Measurements from ENCODE around the gene CHD5. TPM values are rescaled to one million over a fixed set of nuclear protein-coding genes. Genes with fewer than 3 reads are reported as not detected.
"Not testable (repeated sequence)": the region's sequence is repeated elsewhere in the genome, so short reads cannot be mapped to it uniquely, and the experiment has no call there.

The CHD5 gene
- total and polyA plus RNA-seq, 7 experiments from 2014 or later = 0.14 to 2.8 (median 0.37) TPM; not detected in 2

- POLR2A ChIA-PET = no interaction called here
- Mint-ChIP-seq H3K4me1 (peaks cover 0 to 8% (median 3%) of the 10 kb centered on the region in 7 donors), H3K36me3 (peaks cover 0 to 2% (median 0%) of the 10 kb centered on the region in 5 donors), H3K9me3 (no peaks in the 10 kb centered on the region), H3K4me3 (no peak overlapping the region), H3K27me3 (no peaks in the 10 kb centered on the region), H3K27ac (no peak overlapping the region)
- no peak for DNase-seq
- no peak overlapping the region for H3K4me3 ChIP-seq (ENCODE audit: low read length)
- no peaks in the 10 kb centered on the region for H3K27me3 ChIP-seq (ENCODE audit: control insufficient read depth in 2 of 2, insufficient read depth in 2 of 2, low read length in 2 of 2)
- peaks cover 0 to 87% (median 7%) of the 10 kb centered on the region in 3 experiments for H3K36me3 ChIP-seq (ENCODE audit: control insufficient read depth in 2 of 3, insufficient read depth in 3 of 3, low read length in 3 of 3)
- H3K9me3 ChIP-seq (ENCODE audit: control insufficient read depth in 2 of 3, low read length in 3 of 3) = no peaks in the 10 kb centered on the region
- ATAC-seq = no peak
- no peak overlapping the region for H3K27ac ChIP-seq (ENCODE audit: low read depth, low read length)
- no peaks in the 10 kb centered on the region for H3K4me1 ChIP-seq (ENCODE audit: control insufficient read depth in 2 of 2, insufficient read depth in 2 of 2, low read length in 2 of 2)
- CTCF ChIA-PET = no interaction called here
- intact Hi-C loops (cut with micrococcal nuclease) = no loop called here
These were observed 110.5 kb downstream of the CHD5 start for GRCh38 chr1:6069573-6069972.

- H3K27me3 ChIP-seq (ENCODE audit: control insufficient read depth in 2 of 2, insufficient read depth in 2 of 2, low read length in 2 of 2) = no peaks in the 10 kb centered on the region
- ATAC-seq = no peak
- intact Hi-C loops (cut with micrococcal nuclease) = no loop called here
- H3K4me3 ChIP-seq (ENCODE audit: low read length) = no peak overlapping the region
- H3K27ac Mint-ChIP-seq = peak overlapping the region in 1 of 9 donors; percentile 9
- POLR2A ChIA-PET = no interaction called here
- no peak overlapping the region for H3K4me3 Mint-ChIP-seq
- H3K36me3 ChIP-seq (ENCODE audit: control insufficient read depth in 2 of 3, insufficient read depth in 3 of 3, low read length in 3 of 3) = peaks cover 0 to 86% (median 7%) of the 10 kb centered on the region in 3 experiments
- no peaks in the 10 kb centered on the region for H3K9me3 Mint-ChIP-seq
- peaks cover 0 to 2% (median 0%) of the 10 kb centered on the region in 5 donors for H3K36me3 Mint-ChIP-seq
- no peaks in the 10 kb centered on the region for H3K9me3 ChIP-seq (ENCODE audit: control insufficient read depth in 2 of 3, low read length in 3 of 3)
- H3K27me3 Mint-ChIP-seq = no peaks in the 10 kb centered on the region
- H3K27ac ChIP-seq (ENCODE audit: low read depth, low read length) = no peak overlapping the region
- CTCF ChIA-PET = no interaction called here
- peaks cover 0 to 8% (median 4%) of the 10 kb centered on the region in 7 donors for H3K4me1 Mint-ChIP-seq
- DNase-seq = no peak
- no peaks in the 10 kb centered on the region for H3K4me1 ChIP-seq (ENCODE audit: control insufficient read depth in 2 of 2, insufficient read depth in 2 of 2, low read length in 2 of 2)
These were observed 111.2 kb downstream of the CHD5 start for GRCh38 chr1:6068932-6069331.

- no peak overlapping the region for H3K4me3 ChIP-seq (ENCODE audit: low read length)
- no peaks in the 10 kb centered on the region for H3K9me3 Mint-ChIP-seq
- H3K27ac ChIP-seq (ENCODE audit: low read depth, low read length) = no peak overlapping the region
- H3K4me3 Mint-ChIP-seq = no peak overlapping the region
- ChIA-PET POLR2A (no interaction called here), CTCF (no interaction called here)
- peaks cover 0 to 6% (median 0%) of the 10 kb centered on the region in 5 donors for H3K36me3 Mint-ChIP-seq
- DNase-seq (no peak), ATAC-seq (no peak)
- intact Hi-C loops (cut with micrococcal nuclease) = no loop called here
- no peaks in the 10 kb centered on the region for H3K9me3 ChIP-seq (ENCODE audit: control insufficient read depth in 2 of 3, low read length in 3 of 3)
- no peaks in the 10 kb centered on the region for H3K4me1 ChIP-seq (ENCODE audit: control insufficient read depth in 2 of 2, insufficient read depth in 2 of 2, low read length in 2 of 2)
- H3K36me3 ChIP-seq (ENCODE audit: control insufficient read depth in 2 of 3, insufficient read depth in 3 of 3, low read length in 3 of 3) = peaks cover 0 to 81% (median under 1%) of the 10 kb centered on the region in 3 experiments
- peaks cover 0 to 13% (median 8%) of the 10 kb centered on the region in 7 donors for H3K4me1 Mint-ChIP-seq
- no peak overlapping the region for H3K27ac Mint-ChIP-seq
- H3K27me3 Mint-ChIP-seq = no peaks in the 10 kb centered on the region
- H3K27me3 ChIP-seq (ENCODE audit: control insufficient read depth in 2 of 2, insufficient read depth in 2 of 2, low read length in 2 of 2) = no peaks in the 10 kb centered on the region
These were observed 112.0 kb downstream of the CHD5 start for GRCh38 chr1:6068073-6068472.

DNA sequence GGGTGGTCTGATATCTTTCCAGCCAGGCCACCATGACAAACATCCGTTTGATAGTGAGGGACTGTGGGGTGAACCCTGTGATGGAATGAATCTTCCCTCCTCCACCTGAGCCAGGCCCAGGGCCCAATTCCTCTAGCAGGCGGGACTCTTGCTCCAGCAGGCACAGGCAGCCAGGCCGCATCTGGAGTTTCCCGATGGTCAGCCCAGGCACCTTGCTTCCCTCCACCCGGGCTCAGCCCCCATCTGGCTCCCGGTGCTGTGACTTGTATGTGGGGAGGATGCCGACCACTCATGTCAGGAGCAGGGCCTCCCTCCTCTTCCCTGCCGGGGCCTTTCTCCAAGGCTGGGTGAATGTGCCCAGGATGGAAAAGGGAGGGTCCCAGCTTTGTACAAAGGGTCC lies 113.4 kb downstream of the CHD5 start:
- H3K4me3 Mint-ChIP-seq = no peak overlapping the region
- ATAC-seq = no peak
- Histone ChIP-seq H3K4me1 (ENCODE audit: control insufficient read depth in 2 of 2, insufficient read depth in 2 of 2, low read length in 2 of 2) (no peaks in the 10 kb centered on the region), H3K36me3 (ENCODE audit: control insufficient read depth in 2 of 3, insufficient read depth in 3 of 3, low read length in 3 of 3) (peaks cover 0 to 67% (median 0%) of the 10 kb centered on the region in 3 experiments), H3K9me3 (ENCODE audit: control insufficient read depth in 2 of 3, low read length in 3 of 3) (no peaks in the 10 kb centered on the region), H3K27me3 (ENCODE audit: control insufficient read depth in 2 of 2, insufficient read depth in 2 of 2, low read length in 2 of 2) (no peaks in the 10 kb centered on the region), H3K4me3 (ENCODE audit: low read length) (no peak overlapping the region), H3K27ac (ENCODE audit: low read depth, low read length) (no peak overlapping the region)
- H3K36me3 Mint-ChIP-seq = peaks cover 0 to 5% (median 0%) of the 10 kb centered on the region in 5 donors
- no peak overlapping the region for H3K27ac Mint-ChIP-seq
- no peaks in the 10 kb centered on the region for H3K27me3 Mint-ChIP-seq
- CTCF ChIA-PET = interaction anchor here (0.6 kb wide), 1 partner anchor 598 kb away, joined by 3 read pairs; no protein-coding TSS in a partner anchor
- POLR2A ChIA-PET = no interaction called here
- H3K4me1 Mint-ChIP-seq = peaks cover 0 to 15% (median 8%) of the 10 kb centered on the region in 7 donors
- DNase-seq = no peak
- H3K9me3 Mint-ChIP-seq = no peaks in the 10 kb centered on the region
- intact Hi-C loops (cut with micrococcal nuclease) = no loop called here

DNA sequence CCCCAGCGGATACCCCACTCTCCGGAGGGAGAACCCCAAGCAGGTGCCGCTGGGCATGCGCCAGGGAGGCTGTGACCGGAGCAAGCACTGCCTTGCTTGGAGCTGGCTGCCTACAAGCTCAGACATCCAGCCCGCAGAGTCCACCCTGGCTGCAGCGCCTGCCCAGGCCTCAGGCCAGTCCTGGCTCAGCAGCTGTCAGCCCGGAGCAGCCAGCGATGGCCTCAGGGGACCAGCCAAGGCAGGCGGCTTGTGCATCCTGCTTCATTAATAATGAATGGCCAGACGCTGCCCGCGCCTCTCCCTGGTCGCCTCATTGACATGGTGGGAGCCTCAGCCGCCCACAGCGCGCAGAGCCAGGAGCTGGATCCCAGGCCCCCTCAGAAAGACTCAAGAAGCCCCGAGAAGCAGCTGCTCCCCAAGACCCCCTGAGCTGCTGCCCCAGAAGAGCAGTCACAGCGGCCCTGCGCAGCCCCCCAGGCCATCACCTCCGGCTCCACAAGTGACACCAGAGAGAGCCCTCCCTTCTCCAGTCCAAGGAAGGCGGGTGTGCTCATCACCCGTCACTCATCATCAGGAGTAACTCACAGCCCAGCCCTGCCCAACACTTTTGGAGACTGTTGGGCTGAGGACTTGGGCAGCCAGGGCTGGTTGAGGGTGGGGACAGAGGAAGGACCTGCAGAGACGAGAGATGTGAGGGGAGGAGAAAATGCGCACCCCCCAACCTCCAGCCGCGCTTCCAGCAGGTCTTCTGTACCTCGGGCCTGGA lies 114.8 kb downstream of the CHD5 start:
- DNase-seq (no peak), ATAC-seq (no peak)
- peaks cover 0 to 15% (median 8%) of the 10 kb centered on the region in 7 donors for H3K4me1 Mint-ChIP-seq
- intact Hi-C loops (cut with micrococcal nuclease) = no loop called here
- POLR2A ChIA-PET = no interaction called here
- H3K4me3 Mint-ChIP-seq = no peak overlapping the region
- H3K27me3 Mint-ChIP-seq = no peaks in the 10 kb centered on the region
- CTCF ChIA-PET = no interaction called here
- Histone ChIP-seq H3K27me3 (ENCODE audit: control insufficient read depth in 2 of 2, insufficient read depth in 2 of 2, low read length in 2 of 2) (no peaks in the 10 kb centered on the region), H3K27ac (ENCODE audit: low read depth, low read length) (no peak overlapping the region), H3K4me1 (ENCODE audit: control insufficient read depth in 2 of 2, insufficient read depth in 2 of 2, low read length in 2 of 2) (no peaks in the 10 kb centered on the region), H3K4me3 (ENCODE audit: low read length) (no peak overlapping the region), H3K9me3 (ENCODE audit: control insufficient read depth in 2 of 3, low read length in 3 of 3) (no peaks in the 10 kb centered on the region), H3K36me3 (ENCODE audit: control insufficient read depth in 2 of 3, insufficient read depth in 3 of 3, low read length in 3 of 3) (peaks cover 0 to 63% (median 0%) of the 10 kb centered on the region in 3 experiments)
- H3K27ac Mint-ChIP-seq = no peak overlapping the region
- peaks cover 0 to 5% (median 0%) of the 10 kb centered on the region in 5 donors for H3K36me3 Mint-ChIP-seq
- no peaks in the 10 kb centered on the region for H3K9me3 Mint-ChIP-seq

DNA sequence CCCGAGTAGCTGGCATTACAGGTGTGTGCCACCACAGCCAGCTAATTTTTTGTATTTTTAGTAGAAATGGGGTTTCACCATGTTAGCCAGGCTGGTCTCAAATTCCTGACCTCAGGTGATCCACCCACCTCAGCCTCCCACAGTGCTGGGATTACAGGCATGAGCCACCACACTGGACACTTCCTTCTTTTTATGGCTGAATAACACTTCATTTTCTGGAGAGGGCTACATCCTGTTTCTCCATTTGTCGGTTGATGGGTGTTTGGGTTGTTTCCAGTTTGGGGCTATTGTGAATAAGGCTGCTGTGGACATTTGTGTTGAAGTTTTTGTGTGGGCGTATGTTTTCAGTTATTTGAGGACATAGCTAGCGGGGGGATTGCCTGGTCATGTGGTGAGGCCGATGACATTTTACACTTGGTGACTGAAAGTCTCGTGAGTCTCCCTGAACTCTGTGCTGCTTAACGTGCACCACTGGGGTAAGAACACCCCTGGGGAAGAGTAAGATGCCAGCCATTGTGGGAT lies 116.5 kb downstream of the CHD5 start:
- peaks cover 0 to 66% (median 0%) of the 10 kb centered on the region in 3 experiments for H3K36me3 ChIP-seq (ENCODE audit: control insufficient read depth in 2 of 3, insufficient read depth in 3 of 3, low read length in 3 of 3)
- Mint-ChIP-seq H3K4me1 (peaks cover 0 to 15% (median 9%) of the 10 kb centered on the region in 7 donors), H3K36me3 (peaks cover 0 to 14% (median 0%) of the 10 kb centered on the region in 5 donors), H3K27ac (peak overlapping the region in 2 of 9 donors; percentile 39 to 83)
- H3K9me3 Mint-ChIP-seq; H3K9me3 ChIP-seq (ENCODE audit: control insufficient read depth in 2 of 3, low read length in 3 of 3); H3K27me3 Mint-ChIP-seq; DNase-seq; H3K4me3 Mint-ChIP-seq; H3K27ac ChIP-seq (ENCODE audit: low read depth, low read length); H3K4me1 ChIP-seq (ENCODE audit: control insufficient read depth in 2 of 2, insufficient read depth in 2 of 2, low read length in 2 of 2); ATAC-seq; H3K4me3 ChIP-seq (ENCODE audit: low read length); CTCF ChIA-PET; H3K27me3 ChIP-seq (ENCODE audit: control insufficient read depth in 2 of 2, insufficient read depth in 2 of 2, low read length in 2 of 2); intact Hi-C loops (cut with micrococcal nuclease): not testable (repeated sequence)
- POLR2A ChIA-PET = interaction anchor here (0.7 to 1.0 kb wide), 2 partner anchors 36 to 50 kb away, joined by 3 read pairs; no protein-coding TSS in a partner anchor
